K562 (cell line): ENCODE results near the gene MON2.

Experiments used
- BCLAF1 ChIP-seq, 2 experiments: fragments of 450-650 bp in 1 of 2; IDR thresholded peaks; 2 replicates each; pipeline ENCODE4 v1.6.1; 2011 to 2017; ENCODE audit warnings: low read depth in 2 of 2, antibody characterized with exemption in 1 of 2, borderline replicate concordance in 1 of 2, low read length in 1 of 2, mild to moderate bottlenecking in 1 of 2, mixed read lengths in 1 of 2; ENCODE audit not compliant: control insufficient read depth in 1 of 2
- CEBPB ChIP-seq: fragments of 450-650 bp; IDR thresholded peaks from 2 replicates; pipeline ENCODE4 v1.6.1; 2016; ENCODE audit warnings: missing genetic modification characterization, missing compliant biosample characterization
- MAZ ChIP-seq, 2 experiments: fragments of 450-650 bp in 1 of 2; sonication (generic) in 1 of 2; formaldehyde crosslinking; IDR thresholded peaks in 1 of 2; conservative IDR thresholded peaks in 1 of 2; 2 replicates each; pipeline versions ENCODE4 v1.4.0 to v1.5.0; 2020; ENCODE audit warnings: mild to moderate bottlenecking in 1 of 2, missing genetic modification reagents in 1 of 2
- NFE2L1 ChIP-seq: fragments of 450-650 bp; IDR thresholded peaks from 2 replicates; pipeline ENCODE4 v1.6.1; 2016; ENCODE audit warnings: missing genetic modification characterization, low read depth, mild to moderate bottlenecking, missing compliant biosample characterization, moderate library complexity, borderline replicate concordance
- NUFIP1 ChIP-seq: fragments of 450-650 bp; IDR thresholded peaks from 2 replicates; pipeline ENCODE4 v1.6.1; 2018; ENCODE audit not compliant: partially characterized antibody
- PKNOX1 ChIP-seq: fragments of 450-650 bp; IDR thresholded peaks from 2 replicates; pipeline ENCODE4 v1.6.1; 2016
- POLR2AphosphoS5 ChIP-seq: IDR thresholded peaks from 2 replicates; pipeline ENCODE4 v1.6.1; 2011; ENCODE audit warnings: mild to moderate bottlenecking, low read depth, low read length, moderate library complexity; ENCODE audit not compliant: control insufficient read depth, insufficient read depth
- ZNF274 ChIP-seq: IDR thresholded peaks from 2 replicates; pipeline ENCODE4 v1.6.1; 2011; ENCODE audit warnings: low read depth, mild to moderate bottlenecking, low read length, moderate library complexity, borderline replicate concordance

GRCh38 chr12:62536546-62536945 is 69.9 kb downstream of the MON2 start:
- no peak for TF ChIP-seq NUFIP1
- no peak for TF ChIP-seq PKNOX1
- TF ChIP-seq POLR2AphosphoS5, result no peak
- no peak for TF ChIP-seq BCLAF1 (IDR thresholded peaks at IDR 0.05; ENCODE audit: borderline replicate concordance in 1 of 2, control insufficient read depth in 1 of 2, low read depth in 2 of 2, low read length in 1 of 2)
- TF ChIP-seq CEBPB (tag), result no peak
- TF ChIP-seq NFE2L1, result no peak
- TF ChIP-seq ZNF274, result no peak
- TF ChIP-seq MAZ (CRISPR knock-in tag; conservative IDR thresholded peaks at IDR 0.05 in 1 of 2, IDR thresholded peaks at IDR 0.05 in 1 of 2), result no peak
